Right atrium auricular region (tissue), 2 donors: ENCODE results near the gene STXBP4. TPM values are rescaled to one million over a fixed set of nuclear protein-coding genes. Genes with fewer than 3 reads are reported as not detected.

Experiments
- DNase-seq: peaks from one replicate; pipeline ENCODE4 v3.0.0-alpha.2; 2019; ENCODE audit warnings: low spot score
- H3K27ac ChIP-seq, 2 donors: fragments of 200-600 bp; sonication (generic); 1 replicate in 1 of 2; 2 replicates in 1 of 2; pipeline ENCODE4 v1.5.1; 2016 to 2019
- H3K27me3 ChIP-seq, 2 donors: fragments of 200-600 bp; sonication (generic); one replicate each; pipeline versions ENCODE4 v1.5.1 to v1.6.0; 2017 to 2019
- H3K36me3 ChIP-seq: fragments of 200-600 bp; sonication (generic); one replicate; pipeline ENCODE4 v1.5.1; 2016
- H3K4me1 ChIP-seq, 2 donors: fragments of 200-600 bp; sonication (generic); one replicate each; pipeline versions ENCODE4 v1.5.1 to v1.6.0; 2017 to 2019
- H3K4me3 ChIP-seq, 2 donors: fragments of 200-600 bp; sonication (generic); 1 replicate in 1 of 2; 2 replicates in 1 of 2; pipeline ENCODE4 v1.5.1; 2017 to 2019; ENCODE audit warnings: mild to moderate bottlenecking in 1 of 2, moderate library complexity in 1 of 2
- H3K9me3 ChIP-seq, 2 donors: fragments of 200-600 bp; sonication (generic); one replicate each; pipeline ENCODE4 v1.5.1; 2019
- total RNA-seq, 2 donors: library from RNA; depleted of rRNA; stranded (reverse); fragments of >200 nt; gene quantifications; one replicate each; pipeline ENCODE4 v1.1.0, GENCODE V29; 2016
- TF ChIP-seq, protein P1 (sequence below), 2 donors: fragments of 200-600 bp; sonication (generic); IDR thresholded peaks; one replicate each; pipeline ENCODE4 v1.5.1; 2019; ENCODE audit warnings: antibody characterized with exemption in 2 of 2

The STXBP4 gene
- total RNA-seq, 2 donors from 2014 or later, result 3.9 to 17.1 TPM

DNA sequence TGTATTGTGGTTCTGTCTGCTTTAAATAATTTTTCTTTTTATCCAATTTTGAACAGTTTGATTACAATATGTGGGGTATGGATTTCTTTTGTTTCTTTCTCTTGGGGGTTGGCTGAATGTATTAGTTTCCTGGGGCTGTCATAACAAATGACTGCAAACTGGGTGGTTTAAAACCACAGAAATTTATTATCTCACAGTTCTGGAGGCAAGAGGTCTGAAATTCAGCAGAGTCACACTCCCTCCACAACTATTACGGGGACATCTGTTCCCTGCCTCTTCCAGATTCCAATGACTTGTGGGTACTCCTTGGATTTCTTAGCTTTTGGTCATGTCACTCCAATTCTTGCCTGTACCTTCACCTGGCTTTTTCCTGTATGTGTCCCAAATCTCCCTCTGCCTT is 23.8 kb upstream of the STXBP4 start:
- TF ChIP-seq, protein P1, sequence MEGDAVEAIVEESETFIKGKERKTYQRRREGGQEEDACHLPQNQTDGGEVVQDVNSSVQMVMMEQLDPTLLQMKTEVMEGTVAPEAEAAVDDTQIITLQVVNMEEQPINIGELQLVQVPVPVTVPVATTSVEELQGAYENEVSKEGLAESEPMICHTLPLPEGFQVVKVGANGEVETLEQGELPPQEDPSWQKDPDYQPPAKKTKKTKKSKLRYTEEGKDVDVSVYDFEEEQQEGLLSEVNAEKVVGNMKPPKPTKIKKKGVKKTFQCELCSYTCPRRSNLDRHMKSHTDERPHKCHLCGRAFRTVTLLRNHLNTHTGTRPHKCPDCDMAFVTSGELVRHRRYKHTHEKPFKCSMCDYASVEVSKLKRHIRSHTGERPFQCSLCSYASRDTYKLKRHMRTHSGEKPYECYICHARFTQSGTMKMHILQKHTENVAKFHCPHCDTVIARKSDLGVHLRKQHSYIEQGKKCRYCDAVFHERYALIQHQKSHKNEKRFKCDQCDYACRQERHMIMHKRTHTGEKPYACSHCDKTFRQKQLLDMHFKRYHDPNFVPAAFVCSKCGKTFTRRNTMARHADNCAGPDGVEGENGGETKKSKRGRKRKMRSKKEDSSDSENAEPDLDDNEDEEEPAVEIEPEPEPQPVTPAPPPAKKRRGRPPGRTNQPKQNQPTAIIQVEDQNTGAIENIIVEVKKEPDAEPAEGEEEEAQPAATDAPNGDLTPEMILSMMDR (IDR thresholded peaks at IDR 0.05), result no peak

DNA sequence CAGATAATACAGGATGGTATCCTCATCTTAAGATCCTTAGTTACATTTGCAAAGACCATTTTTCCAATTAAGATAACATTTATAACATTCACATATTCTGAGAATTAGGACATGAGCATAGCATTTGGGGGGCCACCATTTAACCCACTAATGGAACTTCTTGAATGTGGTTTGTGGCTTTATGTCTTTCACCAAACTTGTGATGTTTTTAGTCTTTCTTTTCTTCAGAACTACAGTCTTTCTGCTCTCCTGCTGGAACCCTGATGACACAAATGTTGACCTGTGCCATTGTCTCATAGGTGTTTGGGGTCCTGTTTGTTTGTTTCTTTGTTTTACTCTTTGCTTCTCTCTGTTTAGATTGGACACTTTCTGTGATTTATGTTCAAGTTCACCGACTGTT is 23.3 kb upstream of the STXBP4 start:
- H3K27ac ChIP-seq, result no peak overlapping the region
- TF ChIP-seq, protein P1 (IDR thresholded peaks at IDR 0.05), result no peak

More for the DNA sequence above, 23.8 kb upstream of the STXBP4 start:
- Histone ChIP-seq H3K27me3 (no peaks in the 10 kb centered on the region), H3K27ac (no peak overlapping the region), H3K9me3 (no peaks in the 10 kb centered on the region), H3K36me3 (no peaks in the 10 kb centered on the region), H3K4me3 (no peak overlapping the region), H3K4me1 (no peaks in the 10 kb centered on the region)
- no peak for DNase-seq

DNA sequence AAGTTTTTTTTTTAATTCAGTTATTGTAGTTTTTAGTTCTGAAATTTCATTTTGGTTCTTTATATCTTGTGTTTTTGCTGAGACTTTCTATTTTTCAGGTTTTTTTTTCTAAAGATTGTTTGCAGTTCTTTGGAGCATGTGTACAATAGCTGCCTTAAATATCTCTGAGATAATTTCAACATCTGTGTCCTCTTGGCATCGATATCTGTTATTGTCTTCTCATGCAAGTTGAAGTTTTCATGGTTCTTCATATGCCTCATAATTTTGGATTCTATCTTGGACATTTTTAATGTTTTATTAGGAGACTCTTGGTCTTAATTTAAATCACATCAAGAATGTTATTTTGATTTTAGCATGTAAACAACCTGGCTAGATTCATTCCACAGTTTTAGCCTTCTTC is 22.9 kb upstream of the STXBP4 start:
- Histone ChIP-seq H3K27me3 (no peaks in the 10 kb centered on the region), H3K27ac (no peak overlapping the region), H3K4me1 (no peaks in the 10 kb centered on the region), H3K9me3 (no peaks in the 10 kb centered on the region), H3K4me3 (no peak overlapping the region), H3K36me3 (no peaks in the 10 kb centered on the region)
- DNase-seq, result no peak
- TF ChIP-seq, protein P1 (IDR thresholded peaks at IDR 0.05), result no peak

More for the DNA sequence above, 23.3 kb upstream of the STXBP4 start:
- no peak overlapping the region for H3K4me3 ChIP-seq
- H3K4me1 ChIP-seq, result no peaks in the 10 kb centered on the region
- no peaks in the 10 kb centered on the region for H3K36me3 ChIP-seq
- no peaks in the 10 kb centered on the region for H3K27me3 ChIP-seq
- H3K9me3 ChIP-seq, result no peaks in the 10 kb centered on the region
- DNase-seq, result no peak

DNA sequence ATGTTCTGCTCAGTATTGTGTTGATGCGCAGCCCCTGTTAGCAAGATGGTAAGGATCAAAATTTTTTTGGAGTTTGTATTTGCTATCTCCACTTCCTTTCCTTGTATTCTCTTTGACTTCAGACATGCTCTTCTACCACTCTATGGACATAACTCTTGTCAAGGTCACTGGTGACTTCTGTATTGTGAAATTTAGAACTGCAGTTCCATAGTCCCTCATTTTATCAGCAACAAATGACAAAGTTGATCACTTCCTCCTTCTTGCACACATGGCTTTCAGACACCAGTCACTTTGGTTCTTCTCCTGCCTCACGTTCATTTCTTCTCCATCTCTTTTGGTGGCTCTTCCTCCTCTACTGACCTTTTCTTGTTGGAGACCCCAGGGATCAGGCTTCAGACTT is 21.2 kb upstream of the STXBP4 start:
- no peak overlapping the region for H3K27ac ChIP-seq
- H3K36me3 ChIP-seq, result no peaks in the 10 kb centered on the region
- H3K4me1 ChIP-seq, result no peaks in the 10 kb centered on the region
- no peaks in the 10 kb centered on the region for H3K27me3 ChIP-seq
- TF ChIP-seq, protein P1 (IDR thresholded peaks at IDR 0.05), result no peak
- H3K9me3 ChIP-seq, result no peaks in the 10 kb centered on the region
- no peak overlapping the region for H3K4me3 ChIP-seq
- no peak for DNase-seq

DNA sequence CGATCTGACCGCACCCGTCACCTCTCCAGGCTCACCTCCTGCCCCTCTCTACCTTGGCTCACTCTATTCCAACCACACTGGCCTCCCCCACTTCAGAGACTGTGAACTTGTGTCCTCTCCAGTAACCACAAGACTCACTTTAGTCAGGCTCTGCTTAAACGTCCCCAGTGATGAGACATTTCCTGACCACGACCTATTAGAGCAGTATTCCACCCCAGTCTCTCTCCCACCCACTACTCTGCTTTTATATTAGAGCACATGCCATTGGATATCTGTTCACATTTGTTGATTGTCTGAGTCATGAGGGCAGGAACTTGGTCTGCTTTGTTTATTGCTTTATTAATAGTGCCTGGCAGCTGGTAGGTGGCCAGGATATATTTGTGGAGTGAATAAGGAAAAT is 20.2 kb upstream of the STXBP4 start:
- H3K9me3 ChIP-seq, result no peaks in the 10 kb centered on the region
- no peaks in the 10 kb centered on the region for H3K36me3 ChIP-seq
- no peaks in the 10 kb centered on the region for H3K4me1 ChIP-seq
- H3K27ac ChIP-seq, result no peak overlapping the region
- no peak overlapping the region for H3K4me3 ChIP-seq
- no peak for DNase-seq
- TF ChIP-seq, protein P1 (IDR thresholded peaks at IDR 0.05), result no peak
- no peaks in the 10 kb centered on the region for H3K27me3 ChIP-seq

DNA sequence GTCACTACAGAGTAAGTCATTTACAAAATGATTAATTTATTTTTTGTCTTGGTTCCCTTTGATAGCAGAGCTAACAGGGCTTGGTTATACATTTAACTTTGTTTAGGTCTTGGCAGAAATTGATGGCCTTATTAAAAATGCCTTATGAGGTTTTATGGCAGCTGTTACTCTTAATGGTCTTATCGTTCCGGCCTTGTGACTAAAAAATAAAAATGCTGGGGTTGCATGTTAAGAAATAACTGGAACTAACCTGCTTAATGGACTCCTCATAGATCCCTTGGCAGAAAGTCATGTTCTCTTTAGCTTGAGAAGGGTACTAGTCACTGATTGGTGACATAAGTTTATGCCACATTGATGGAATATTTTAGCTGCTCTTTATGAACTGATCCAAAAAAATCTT is 18.4 kb upstream of the STXBP4 start:
- H3K4me3 ChIP-seq, result no peak overlapping the region
- no peak for DNase-seq
- H3K27me3 ChIP-seq, result no peaks in the 10 kb centered on the region
- no peaks in the 10 kb centered on the region for H3K36me3 ChIP-seq
- TF ChIP-seq, protein P1 (IDR thresholded peaks at IDR 0.05), result no peak
- no peaks in the 10 kb centered on the region for H3K4me1 ChIP-seq
- H3K9me3 ChIP-seq, result no peaks in the 10 kb centered on the region
- H3K27ac ChIP-seq, result no peak overlapping the region
